ENCODE results near the gene VSIG10. TPM values are rescaled to one million over a fixed set of nuclear protein-coding genes. Genes with fewer than 3 reads are reported as not detected.
A peak's percentile ranks its signal among the peaks of the same experiment; 100 is the strongest.

The VSIG10 gene
- total and polyA plus RNA-seq, 2 of the 13 experiments (the other 11 are each of a cell fraction or from before 2014, with no cell fraction given), result 25.6 to 42.5 TPM

DNA sequence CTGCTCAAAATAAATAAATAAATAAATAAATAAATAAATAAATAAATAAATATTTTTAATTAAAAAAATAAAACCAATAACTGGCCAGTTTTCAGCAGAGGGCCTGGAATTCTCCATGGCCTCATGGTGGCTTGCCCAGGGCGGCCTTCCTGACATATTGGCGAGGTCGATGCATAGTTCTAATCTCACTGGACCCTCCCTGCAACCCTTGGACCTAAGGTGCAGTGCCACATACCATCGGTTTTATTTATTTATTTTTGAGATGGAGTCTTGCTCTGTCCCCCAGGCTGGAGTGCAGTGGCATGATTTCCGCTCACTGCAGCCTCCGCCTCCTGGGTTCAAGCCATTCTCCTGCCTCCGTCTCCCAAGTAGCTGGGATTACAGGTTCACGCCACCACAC, 3.9 kb upstream of the VSIG10 start (continued):
- TF ChIP-seq POGZ (CRISPR knock-in tag; IDR thresholded peaks at IDR 0.05), result peak; percentile 23; the same call in 1 of the 2 replicates
- TF ChIP-seq, protein P1, sequence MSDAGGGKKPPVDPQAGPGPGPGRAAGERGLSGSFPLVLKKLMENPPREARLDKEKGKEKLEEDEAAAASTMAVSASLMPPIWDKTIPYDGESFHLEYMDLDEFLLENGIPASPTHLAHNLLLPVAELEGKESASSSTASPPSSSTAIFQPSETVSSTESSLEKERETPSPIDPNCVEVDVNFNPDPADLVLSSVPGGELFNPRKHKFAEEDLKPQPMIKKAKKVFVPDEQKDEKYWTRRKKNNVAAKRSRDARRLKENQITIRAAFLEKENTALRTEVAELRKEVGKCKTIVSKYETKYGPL (CRISPR knock-in tag; IDR thresholded peaks at IDR 0.05), result no peak
- TF ChIP-seq ZNF431 (CRISPR knock-in tag; IDR thresholded peaks at IDR 0.05; ENCODE audit: borderline replicate concordance, low read depth), result no peak
- no peak for TF ChIP-seq JARID2 (CRISPR knock-in tag; IDR thresholded peaks at IDR 0.05; ENCODE audit: insufficient replicate concordance)
- no peak for TF ChIP-seq ZNF776 (CRISPR knock-in tag; IDR thresholded peaks at IDR 0.05)
- no peak for TF ChIP-seq HOXA5 (CRISPR knock-in tag; IDR thresholded peaks at IDR 0.05)
- no peak for TF ChIP-seq SP2 (CRISPR knock-in tag; IDR thresholded peaks at IDR 0.05)
- peak; percentile 68 for TF ChIP-seq HNF4A (CRISPR knock-in tag; IDR thresholded peaks at IDR 0.05)
- TF ChIP-seq, protein P2, sequence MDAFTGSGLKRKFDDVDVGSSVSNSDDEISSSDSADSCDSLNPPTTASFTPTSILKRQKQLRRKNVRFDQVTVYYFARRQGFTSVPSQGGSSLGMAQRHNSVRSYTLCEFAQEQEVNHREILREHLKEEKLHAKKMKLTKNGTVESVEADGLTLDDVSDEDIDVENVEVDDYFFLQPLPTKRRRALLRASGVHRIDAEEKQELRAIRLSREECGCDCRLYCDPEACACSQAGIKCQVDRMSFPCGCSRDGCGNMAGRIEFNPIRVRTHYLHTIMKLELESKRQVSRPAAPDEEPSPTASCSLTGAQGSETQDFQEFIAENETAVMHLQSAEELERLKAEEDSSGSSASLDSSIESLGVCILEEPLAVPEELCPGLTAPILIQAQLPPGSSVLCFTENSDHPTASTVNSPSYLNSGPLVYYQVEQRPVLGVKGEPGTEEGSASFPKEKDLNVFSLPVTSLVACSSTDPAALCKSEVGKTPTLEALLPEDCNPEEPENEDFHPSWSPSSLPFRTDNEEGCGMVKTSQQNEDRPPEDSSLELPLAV (CRISPR knock-in tag; conservative IDR thresholded peaks at IDR 0.05; ENCODE audit: low read depth), result no peak
- no peak for TF ChIP-seq FOSL1 (CRISPR knock-in tag; IDR thresholded peaks at IDR 0.05; ENCODE audit: borderline replicate concordance)
- no peak for TF ChIP-seq CENPX (CRISPR knock-in tag; IDR thresholded peaks at IDR 0.05)
- TF ChIP-seq, protein P3, sequence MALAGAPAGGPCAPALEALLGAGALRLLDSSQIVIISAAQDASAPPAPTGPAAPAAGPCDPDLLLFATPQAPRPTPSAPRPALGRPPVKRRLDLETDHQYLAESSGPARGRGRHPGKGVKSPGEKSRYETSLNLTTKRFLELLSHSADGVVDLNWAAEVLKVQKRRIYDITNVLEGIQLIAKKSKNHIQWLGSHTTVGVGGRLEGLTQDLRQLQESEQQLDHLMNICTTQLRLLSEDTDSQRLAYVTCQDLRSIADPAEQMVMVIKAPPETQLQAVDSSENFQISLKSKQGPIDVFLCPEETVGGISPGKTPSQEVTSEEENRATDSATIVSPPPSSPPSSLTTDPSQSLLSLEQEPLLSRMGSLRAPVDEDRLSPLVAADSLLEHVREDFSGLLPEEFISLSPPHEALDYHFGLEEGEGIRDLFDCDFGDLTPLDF (CRISPR knock-in tag; IDR thresholded peaks at IDR 0.05), result no peak
- peak; percentile 31; the same call in 1 of the 2 replicates for TF ChIP-seq NCOR1 (IDR thresholded peaks at IDR 0.05; ENCODE audit: borderline replicate concordance, low read length)
- no peak for TF ChIP-seq ZNF670 (CRISPR knock-in tag; IDR thresholded peaks at IDR 0.05; ENCODE audit: borderline replicate concordance)
- TF ChIP-seq, protein P4, sequence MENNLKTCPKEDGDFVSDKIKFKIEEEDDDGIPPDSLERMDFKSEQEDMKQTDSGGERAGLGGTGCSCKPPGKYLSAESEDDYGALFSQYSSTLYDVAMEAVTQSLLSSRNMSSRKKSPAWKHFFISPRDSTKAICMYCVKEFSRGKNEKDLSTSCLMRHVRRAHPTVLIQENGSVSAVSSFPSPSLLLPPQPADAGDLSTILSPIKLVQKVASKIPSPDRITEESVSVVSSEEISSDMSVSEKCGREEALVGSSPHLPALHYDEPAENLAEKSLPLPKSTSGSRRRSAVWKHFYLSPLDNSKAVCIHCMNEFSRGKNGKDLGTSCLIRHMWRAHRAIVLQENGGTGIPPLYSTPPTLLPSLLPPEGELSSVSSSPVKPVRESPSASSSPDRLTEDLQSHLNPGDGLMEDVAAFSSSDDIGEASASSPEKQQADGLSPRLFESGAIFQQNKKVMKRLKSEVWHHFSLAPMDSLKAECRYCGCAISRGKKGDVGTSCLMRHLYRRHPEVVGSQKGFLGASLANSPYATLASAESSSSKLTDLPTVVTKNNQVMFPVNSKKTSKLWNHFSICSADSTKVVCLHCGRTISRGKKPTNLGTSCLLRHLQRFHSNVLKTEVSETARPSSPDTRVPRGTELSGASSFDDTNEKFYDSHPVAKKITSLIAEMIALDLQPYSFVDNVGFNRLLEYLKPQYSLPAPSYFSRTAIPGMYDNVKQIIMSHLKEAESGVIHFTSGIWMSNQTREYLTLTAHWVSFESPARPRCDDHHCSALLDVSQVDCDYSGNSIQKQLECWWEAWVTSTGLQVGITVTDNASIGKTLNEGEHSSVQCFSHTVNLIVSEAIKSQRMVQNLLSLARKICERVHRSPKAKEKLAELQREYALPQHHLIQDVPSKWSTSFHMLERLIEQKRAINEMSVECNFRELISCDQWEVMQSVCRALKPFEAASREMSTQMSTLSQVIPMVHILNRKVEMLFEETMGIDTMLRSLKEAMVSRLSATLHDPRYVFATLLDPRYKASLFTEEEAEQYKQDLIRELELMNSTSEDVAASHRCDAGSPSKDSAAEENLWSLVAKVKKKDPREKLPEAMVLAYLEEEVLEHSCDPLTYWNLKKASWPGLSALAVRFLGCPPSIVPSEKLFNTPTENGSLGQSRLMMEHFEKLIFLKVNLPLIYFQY (CRISPR knock-in tag; IDR thresholded peaks at IDR 0.05; ENCODE audit: borderline replicate concordance), result no peak
- TF ChIP-seq, protein P5, sequence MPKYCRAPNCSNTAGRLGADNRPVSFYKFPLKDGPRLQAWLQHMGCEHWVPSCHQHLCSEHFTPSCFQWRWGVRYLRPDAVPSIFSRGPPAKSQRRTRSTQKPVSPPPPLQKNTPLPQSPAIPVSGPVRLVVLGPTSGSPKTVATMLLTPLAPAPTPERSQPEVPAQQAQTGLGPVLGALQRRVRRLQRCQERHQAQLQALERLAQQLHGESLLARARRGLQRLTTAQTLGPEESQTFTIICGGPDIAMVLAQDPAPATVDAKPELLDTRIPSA (CRISPR knock-in tag; IDR thresholded peaks at IDR 0.05; ENCODE audit: borderline replicate concordance), result no peak
- TF ChIP-seq ZNF460 (CRISPR knock-in tag; IDR thresholded peaks at IDR 0.05; ENCODE audit: borderline replicate concordance), result peak; percentile 52; the same call in 1 of the 2 replicates
- TF ChIP-seq ZNF256 (CRISPR knock-in tag; conservative IDR thresholded peaks at IDR 0.05), result no peak
- TF ChIP-seq MBD4 (IDR thresholded peaks at IDR 0.05; ENCODE audit: borderline replicate concordance, low read length), result no peak
- TF ChIP-seq, protein P6, sequence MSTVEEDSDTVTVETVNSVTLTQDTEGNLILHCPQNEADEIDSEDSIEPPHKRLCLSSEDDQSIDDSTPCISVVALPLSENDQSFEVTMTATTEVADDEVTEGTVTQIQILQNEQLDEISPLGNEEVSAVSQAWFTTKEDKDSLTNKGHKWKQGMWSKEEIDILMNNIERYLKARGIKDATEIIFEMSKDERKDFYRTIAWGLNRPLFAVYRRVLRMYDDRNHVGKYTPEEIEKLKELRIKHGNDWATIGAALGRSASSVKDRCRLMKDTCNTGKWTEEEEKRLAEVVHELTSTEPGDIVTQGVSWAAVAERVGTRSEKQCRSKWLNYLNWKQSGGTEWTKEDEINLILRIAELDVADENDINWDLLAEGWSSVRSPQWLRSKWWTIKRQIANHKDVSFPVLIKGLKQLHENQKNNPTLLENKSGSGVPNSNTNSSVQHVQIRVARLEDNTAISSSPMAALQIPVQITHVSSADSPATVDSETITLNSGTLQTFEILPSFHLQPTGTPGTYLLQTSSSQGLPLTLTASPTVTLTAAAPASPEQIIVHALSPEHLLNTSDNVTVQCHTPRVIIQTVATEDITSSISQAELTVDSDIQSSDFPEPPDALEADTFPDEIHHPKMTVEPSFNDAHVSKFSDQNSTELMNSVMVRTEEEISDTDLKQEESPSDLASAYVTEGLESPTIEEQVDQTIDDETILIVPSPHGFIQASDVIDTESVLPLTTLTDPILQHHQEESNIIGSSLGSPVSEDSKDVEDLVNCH (CRISPR knock-in tag; IDR thresholded peaks at IDR 0.05), result no peak
